CD14-positive monocyte (primary cell): ENCODE data around the gene SIGLEC9. TPM values are rescaled to one million over a fixed set of nuclear protein-coding genes. Genes with fewer than 3 reads are reported as not detected.

Experiments used
- DNase-seq, 3 donors: peaks; one replicate each; pipeline ENCODE4 v3.0.0-alpha.2; 2011 to 2022
- H2AFZ ChIP-seq: 2 replicates; pipeline ENCODE4 v1.6.0; 2012; ENCODE audit warnings: mild to moderate bottlenecking, low read depth, low read length, inconsistent platforms; ENCODE audit not compliant: insufficient read depth, poor library complexity, severe bottlenecking
- H3K27ac ChIP-seq, 2 donors: 1 replicate in 1 of 2; 2 replicates in 1 of 2; pipeline ENCODE4 v1.5.1; 2012 to 2013; ENCODE audit warnings: low read length in 2 of 2, control low read depth in 1 of 2, inconsistent platforms in 1 of 2, low read depth in 1 of 2, mild to moderate bottlenecking in 1 of 2
- H3K27me3 ChIP-seq, 2 donors: one replicate each; pipeline versions ENCODE4 v1.6.0 to v1.6.1; 2011 to 2013; ENCODE audit warnings: low read length in 2 of 2; ENCODE audit not compliant: control insufficient read depth in 2 of 2, insufficient read depth in 2 of 2
- H3K36me3 ChIP-seq, 2 donors: replicated peaks in 1 of 2; 1 replicate in 1 of 2; 2 replicates in 1 of 2; pipeline versions ENCODE4 v1.5.1 to v1.6.1; 2012 to 2013; ENCODE audit warnings: low read length in 2 of 2, control low read depth in 1 of 2, inconsistent platforms in 1 of 2, mild to moderate bottlenecking in 1 of 2; ENCODE audit not compliant: insufficient read depth in 2 of 2, control insufficient read depth in 1 of 2
- H3K4me1 ChIP-seq, 2 donors: 1 replicate in 1 of 2; 2 replicates in 1 of 2; pipeline versions ENCODE4 v1.5.1 to v1.6.1; 2012 to 2013; ENCODE audit warnings: low read length in 2 of 2, control low read depth in 1 of 2, inconsistent platforms in 1 of 2, mild to moderate bottlenecking in 1 of 2, moderate library complexity in 1 of 2; ENCODE audit not compliant: insufficient read depth in 2 of 2, control insufficient read depth in 1 of 2
- H3K4me2 ChIP-seq: replicated peaks from 2 replicates; pipeline ENCODE3; 2012; ENCODE audit warnings: low read length, moderate library complexity, mild to moderate bottlenecking; ENCODE audit not compliant: poor library complexity, severe bottlenecking; ENCODE audit errors: extremely low read depth
- H3K4me3 ChIP-seq, 3 experiments: fragments of 200-600 bp in 1 of 3; sonication (generic) in 1 of 3; replicated peaks in 1 of 3; 1 replicate in 2 of 3; 2 replicates in 1 of 3; pipeline ENCODE4 v1.5.1; 2011 to 2013; ENCODE audit warnings: low read length in 3 of 3, mild to moderate bottlenecking in 3 of 3, control low read depth in 2 of 3, low read depth in 2 of 3, inconsistent platforms in 1 of 3, moderate library complexity in 1 of 3
- H3K79me2 ChIP-seq: 2 replicates; pipeline ENCODE4 v1.6.0; 2012; ENCODE audit warnings: mild to moderate bottlenecking, control low read depth, inconsistent platforms, low read length, moderate library complexity; ENCODE audit not compliant: insufficient read depth
- H3K9ac ChIP-seq: 2 replicates; pipeline ENCODE4 v1.6.0; 2017; ENCODE audit warnings: low read length, mild to moderate bottlenecking; ENCODE audit not compliant: insufficient read depth, poor library complexity, severe bottlenecking
- H3K9me3 ChIP-seq, 2 donors: replicated peaks in 1 of 2; 1 replicate in 1 of 2; 2 replicates in 1 of 2; pipeline versions ENCODE4 v1.5.1 to v1.6.1; 2012 to 2013; ENCODE audit warnings: low read length in 2 of 2, control low read depth in 1 of 2; ENCODE audit not compliant: control insufficient read depth in 1 of 2, insufficient read depth in 1 of 2
- H4K20me1 ChIP-seq: 2 replicates; pipeline ENCODE4 v1.6.0; 2012; ENCODE audit warnings: mild to moderate bottlenecking, low read length, control low read depth, moderate library complexity; ENCODE audit not compliant: insufficient read depth
- H3K27ac Mint-ChIP-seq, 7 donors: one replicate each; pipeline ENCODE4 v1.8.0; 2020; ENCODE audit warnings: mild to moderate bottlenecking in 7 of 7, mixed read lengths in 7 of 7, moderate library complexity in 6 of 7, inconsistent platforms in 2 of 7
- H3K27me3 Mint-ChIP-seq, 3 donors: one replicate each; pipeline ENCODE4 v1.8.0; 2021 to 2022; ENCODE audit warnings: low read depth in 3 of 3, mild to moderate bottlenecking in 3 of 3, mixed read lengths in 3 of 3, moderate library complexity in 3 of 3, inconsistent platforms in 1 of 3
- H3K36me3 Mint-ChIP-seq, 2 donors: one replicate each; pipeline ENCODE4 v1.8.0; 2020; ENCODE audit warnings: mixed read lengths in 2 of 2, inconsistent platforms in 1 of 2, mild to moderate bottlenecking in 1 of 2
- H3K4me1 Mint-ChIP-seq: one replicate; pipeline ENCODE4 v1.8.0; 2020; ENCODE audit warnings: mild to moderate bottlenecking, mixed read lengths
- H3K4me3 Mint-ChIP-seq, 2 donors: one replicate each; pipeline ENCODE4 v1.8.0; 2020; ENCODE audit warnings: mild to moderate bottlenecking in 2 of 2, mixed read lengths in 2 of 2, moderate library complexity in 1 of 2
- H3K9me3 Mint-ChIP-seq, 7 donors: one replicate each; pipeline ENCODE4 v1.8.0; 2020 to 2022; ENCODE audit warnings: mixed read lengths in 7 of 7, mild to moderate bottlenecking in 6 of 7, moderate library complexity in 6 of 7, inconsistent platforms in 2 of 7
- CTCF ChIP-seq: fragments of 200-600 bp; IDR thresholded peaks from one replicate; pipeline ENCODE4 v1.8.0; 2022; ENCODE audit warnings: antibody characterized with exemption, mild to moderate bottlenecking
- WGBS: methylation state at CpG from one replicate; pipeline ENCODE4 v1.1.5; 2013; ENCODE audit warnings: missing lambda C conversion rate; ENCODE audit not compliant: insufficient coverage; 5-methylcytosine and 5-hydroxymethylcytosine counted together
- intact Hi-C, 2 donors: fragments of 100-400 bp; cut with micrococcal nuclease; formaldehyde crosslinking; loops; one replicate each; pipeline versions ENCODE4 v1.15.0 to v1.15.1; 2023
- polyA plus RNA-seq, 3 donors: library from polyadenylated mRNA; depleted of rRNA in 1 of 3; unstranded in 2 of 3; stranded (reverse) in 1 of 3; fragments of 300-500 nt in 2 of 3; fragments of >200 nt in 1 of 3; fragmentation: Illumina TruSeq in 2 of 3; gene quantifications; 1 replicate in 2 of 3; 2 replicates in 1 of 3; pipeline ENCODE4 v1.2.3, GENCODE V29; 2012 to 2021

SIGLEC9 gene
- polyA plus RNA-seq, 3 donors: 87.5 to 137 (median 133) TPM

GRCh38 chr19:51123381-51123800 lies 1.3 kb upstream of the SIGLEC9 start:
- no peak for TF ChIP-seq CTCF
- WGBS: 0% methylated on average over 4 of the region's 6 CpGs
- H3K36me3 ChIP-seq: peaks cover 11 to 22% of the 10 kb centered on the region in 2 donors
- peak; percentile 87 to 93 (median 92) for DNase-seq
- Mint-ChIP-seq H3K4me3 (peak overlapping the region; percentile 91 to 99), H3K36me3 (peaks cover 21 to 45% of the 10 kb centered on the region in 2 donors), H3K9me3 (peaks cover 0 to 2% (median 0%) of the 10 kb centered on the region in 7 donors), H3K27me3 (peaks cover 0 to 4% (median 2%) of the 10 kb centered on the region in 3 donors), H3K4me1 (peaks cover 82% of the 10 kb centered on the region), H3K27ac (peak overlapping the region; percentile 98 to 100 (median 99))
- H3K27me3 ChIP-seq: no peaks in the 10 kb centered on the region
- H3K9ac ChIP-seq: peak overlapping the region; percentile 92
- peak overlapping the region; percentile 100 for H3K4me2 ChIP-seq
- peak overlapping the region; percentile 97 to 100 for H3K27ac ChIP-seq
- H3K4me1 ChIP-seq: peaks cover 83 to 95% of the 10 kb centered on the region in 2 donors
- no peaks in the 10 kb centered on the region for H3K9me3 ChIP-seq
- intact Hi-C loops: loop anchor here in 1 of 2 donors (2.0 kb wide), 1 partner anchor 13 kb away; no protein-coding TSS in a partner anchor
- no peak overlapping the region for H2AFZ ChIP-seq
- H4K20me1 ChIP-seq: peaks cover 11% of the 10 kb centered on the region
- peaks cover 58% of the 10 kb centered on the region for H3K79me2 ChIP-seq
- peak overlapping the region; percentile 75 to 98 (median 81) for H3K4me3 ChIP-seq

GRCh38 chr19:51123802-51124201 lies 904 bp upstream of the SIGLEC9 start:
- peaks cover 15% of the 10 kb centered on the region for H4K20me1 ChIP-seq
- peak overlapping the region; percentile 100 for H3K4me2 ChIP-seq
- H3K36me3 ChIP-seq: peaks cover 15 to 26% of the 10 kb centered on the region in 2 donors
- Mint-ChIP-seq H3K27me3 (peaks cover 0 to 4% (median 0%) of the 10 kb centered on the region in 3 donors), H3K36me3 (peaks cover 25 to 49% of the 10 kb centered on the region in 2 donors), H3K4me1 (peaks cover 86% of the 10 kb centered on the region), H3K27ac (peak overlapping the region; percentile 98 to 100 (median 99)), H3K9me3 (peaks cover 0 to 2% (median 0%) of the 10 kb centered on the region in 7 donors), H3K4me3 (peak overlapping the region; percentile 91 to 99)
- H3K27me3 ChIP-seq: no peaks in the 10 kb centered on the region
- WGBS: 25% methylated on average over 4 of the region's 9 CpGs
- H2AFZ ChIP-seq: no peak overlapping the region
- intact Hi-C loops: loop anchor here in 1 of 2 donors (2.0 kb wide), 1 partner anchor 13 kb away; no protein-coding TSS in a partner anchor
- H3K79me2 ChIP-seq: peaks cover 62% of the 10 kb centered on the region
- no peaks in the 10 kb centered on the region for H3K9me3 ChIP-seq
- peak overlapping the region; percentile 92 for H3K9ac ChIP-seq
- DNase-seq: peak in 2 of 3 donors; percentile 53 to 67
- H3K4me1 ChIP-seq: peaks cover 87 to 99% of the 10 kb centered on the region in 2 donors
- H3K4me3 ChIP-seq: peak overlapping the region; percentile 75 to 98 (median 81)
- no peak for TF ChIP-seq CTCF
- peak overlapping the region; percentile 97 to 100 for H3K27ac ChIP-seq
